ENCODE measurements around the gene YEATS4.
A peak's percentile ranks its signal among the peaks of the same experiment; 100 is the strongest.

YEATS4 gene

GRCh38 chr12:69366796-69367195 lies 7.3 kb downstream of the YEATS4 start:
- DNase-seq (ENCODE audit: low read depth) = no peak
- no peak for TF ChIP-seq CTCF (conservative IDR thresholded peaks at IDR 0.05; ENCODE audit: low read depth, low read length)
- H3K4me3 ChIP-seq (ENCODE audit: low read length) = no peak overlapping the region

DNA sequence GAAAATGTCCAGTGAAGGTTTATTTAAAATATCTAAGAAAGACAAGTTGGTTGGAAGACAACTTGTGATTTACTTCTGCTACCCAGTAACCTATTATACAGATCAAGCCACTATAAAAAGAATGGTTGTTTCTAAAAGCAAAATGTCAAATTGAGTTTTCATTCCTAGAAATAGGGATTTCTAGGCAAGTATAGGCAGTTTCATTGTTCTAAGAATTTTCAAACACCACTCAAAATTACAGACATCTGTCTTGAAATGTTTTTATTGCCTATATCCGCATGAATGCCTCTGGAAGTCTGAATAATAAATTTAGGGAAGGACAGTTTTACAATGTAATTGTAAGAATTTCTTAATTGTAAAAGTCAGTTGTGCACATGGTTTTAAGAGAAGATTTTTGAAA lies 8.6 kb downstream of the YEATS4 start:
- no peak for DNase-seq (ENCODE audit: low read depth)
- TF ChIP-seq CTCF (conservative IDR thresholded peaks at IDR 0.05; ENCODE audit: low read depth, low read length) = no peak
- no peak overlapping the region for H3K4me3 ChIP-seq (ENCODE audit: low read length)

- no peak for DNase-seq (ENCODE audit: low read depth)
- no peak for TF ChIP-seq CTCF (conservative IDR thresholded peaks at IDR 0.05; ENCODE audit: low read depth, low read length)
- no peak overlapping the region for H3K4me3 ChIP-seq (ENCODE audit: low read length)
These were observed 23.5 kb downstream of the YEATS4 start for GRCh38 chr12:69383074-69383473.

GRCh38 chr12:69385038-69385437 lies 25.5 kb downstream of the YEATS4 start:
- TF ChIP-seq CTCF (conservative IDR thresholded peaks at IDR 0.05; ENCODE audit: low read depth, low read length) = no peak
- no peak overlapping the region for H3K4me3 ChIP-seq (ENCODE audit: low read length)
- DNase-seq (ENCODE audit: low read depth) = no peak

GRCh38 chr12:69386921-69387320 lies 27.4 kb downstream of the YEATS4 start:
- TF ChIP-seq CTCF (conservative IDR thresholded peaks at IDR 0.05; ENCODE audit: low read depth, low read length) = no peak
- DNase-seq (ENCODE audit: low read depth) = no peak
- no peak overlapping the region for H3K4me3 ChIP-seq (ENCODE audit: low read length)

DNA sequence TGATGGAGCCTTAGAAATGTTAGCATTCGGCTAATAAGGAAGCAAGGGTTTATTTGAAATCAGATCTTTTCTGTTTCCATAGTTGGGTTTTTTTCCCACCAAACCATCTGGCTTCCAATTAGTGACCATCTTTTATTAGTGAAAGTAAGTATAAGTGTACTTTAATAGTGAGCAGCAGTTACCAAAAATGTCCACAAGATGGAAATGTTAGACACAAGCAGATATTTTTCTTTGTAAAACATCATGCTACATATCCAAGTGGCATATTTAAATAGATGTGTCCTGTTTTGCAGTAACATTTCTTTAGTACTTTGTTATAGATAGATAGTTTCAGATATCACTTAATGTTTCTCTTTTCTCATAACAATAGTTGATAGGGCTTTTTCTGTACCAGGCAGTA lies 28.8 kb downstream of the YEATS4 start:
- H3K4me3 ChIP-seq (ENCODE audit: low read length) = no peak overlapping the region
- peak; percentile 62 for TF ChIP-seq CTCF (conservative IDR thresholded peaks at IDR 0.05; ENCODE audit: low read depth, low read length)
- peak; percentile 38 for DNase-seq (ENCODE audit: low read depth)

DNA sequence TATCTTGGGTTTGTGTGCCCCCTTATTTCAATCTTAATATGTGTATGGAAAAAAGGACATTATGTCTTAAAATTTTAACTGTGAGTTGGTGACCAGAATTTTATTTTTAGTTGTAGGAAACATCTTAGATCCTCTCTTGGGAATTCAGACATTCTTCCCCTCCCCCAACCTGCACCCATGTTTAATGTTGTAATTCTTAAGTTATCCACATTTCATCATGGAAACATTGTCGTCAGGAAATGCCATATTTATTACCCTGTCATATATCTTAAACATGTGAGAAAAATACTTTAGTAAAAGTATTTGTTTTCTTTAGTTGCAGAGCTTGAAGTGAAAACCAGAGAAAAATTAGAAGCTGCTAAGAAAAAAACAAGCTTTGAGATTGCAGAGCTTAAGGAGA lies 30.3 kb downstream of the YEATS4 start:
- no peak for TF ChIP-seq CTCF (conservative IDR thresholded peaks at IDR 0.05; ENCODE audit: low read depth, low read length)
- H3K4me3 ChIP-seq (ENCODE audit: low read length) = no peak overlapping the region
- DNase-seq (ENCODE audit: low read depth) = no peak

All from retinal pigment epithelial cell (primary cell).